Endothelial cell of umbilical vein (primary cell): ENCODE results near the gene SMIM38. TPM values are rescaled to one million over a fixed set of nuclear protein-coding genes. Genes with fewer than 3 reads are reported as not detected.

Experiments
- BruUV-seq: library from RNA; stranded (reverse); fragments of 400-500 nt; replicated peaks from 2 replicates; lab custom pipeline; 2021; lab: Mats Ljungman, UMichigan
- CTCF ChIA-PET: fragments of 300-600, 350-600 bp; sonication (Branson Sonifier 250); formaldehyde crosslinking; loops from one replicate; lab custom pipeline; 2021; ENCODE audit warnings: antibody characterized with exemption, inconsistent platforms; lab: Charles Lee
- POLR2A ChIA-PET: fragments of 300-600, 350-600 bp; sonication (Branson Sonifier 250); formaldehyde crosslinking; loops from one replicate; lab custom pipeline; 2021; ENCODE audit warnings: antibody characterized with exemption, inconsistent platforms; lab: Charles Lee
- DNase-seq: peaks from one replicate; pipeline ENCODE4 v3.0.0-alpha.2; 2011; ENCODE audit warnings: low read depth, low spot score
- FAIRE-seq: peaks from 2 replicates; lab custom pipeline; 2011; peaks lifted over from hg19 to GRCh38; lab: Jason Lieb, UNC
- H2AFZ ChIP-seq: 2 replicates; pipeline ENCODE4 v1.6.0; 2012; ENCODE audit warnings: low read depth, low read length, control low read depth, inconsistent platforms
- H3K27ac ChIP-seq: 2 replicates; pipeline ENCODE4 v1.5.1; 2011; ENCODE audit warnings: low read depth, mild to moderate bottlenecking, control low read depth, low read length, moderate library complexity; ENCODE audit not compliant: insufficient read depth
- H3K27me3 ChIP-seq, 2 experiments: 2 replicates each; pipeline versions ENCODE4 v1.6.0 to v1.6.1; 2011; ENCODE audit warnings: low read length in 2 of 2, mixed read lengths in 1 of 2; ENCODE audit not compliant: control insufficient read depth in 2 of 2, insufficient read depth in 2 of 2
- H3K36me3 ChIP-seq, 2 experiments: 2 replicates in 1 of 2; 3 replicates in 1 of 2; pipeline ENCODE4 v1.5.1; 2011; ENCODE audit warnings: low read length in 2 of 2, mild to moderate bottlenecking in 1 of 2, moderate library complexity in 1 of 2; ENCODE audit not compliant: control insufficient read depth in 2 of 2, insufficient read depth in 2 of 2; ENCODE audit errors: extremely low read depth in 1 of 2
- H3K4me1 ChIP-seq: 3 replicates; pipeline ENCODE4 v1.5.1; 2011; ENCODE audit warnings: mild to moderate bottlenecking, low read length; ENCODE audit not compliant: control insufficient read depth, insufficient read depth; ENCODE audit errors: extremely low read depth
- H3K4me2 ChIP-seq: 2 replicates; pipeline ENCODE4 v1.6.1; 2011; ENCODE audit warnings: low read length, control low read depth, mixed read lengths; ENCODE audit not compliant: insufficient read depth
- H3K4me3 ChIP-seq, 3 experiments: fragments of 200-600 bp in 1 of 3; sonication (generic), shearing (Covaris generic) in 1 of 3; replicated peaks in 1 of 3; 2 replicates each; pipeline ENCODE4 v1.5.1; 2011 to 2016; ENCODE audit warnings: control low read depth in 3 of 3, low read length in 3 of 3, mild to moderate bottlenecking in 2 of 3, inconsistent platforms in 1 of 3, low read depth in 1 of 3, moderate library complexity in 1 of 3; ENCODE audit not compliant: insufficient read depth in 1 of 3
- H3K79me2 ChIP-seq: 2 replicates; pipeline ENCODE4 v1.6.0; 2012; ENCODE audit warnings: low read length, inconsistent platforms; ENCODE audit not compliant: control insufficient read depth, insufficient read depth
- H3K9ac ChIP-seq: replicated peaks from 2 replicates; pipeline ENCODE3; 2011; ENCODE audit warnings: low read length, control low read depth; ENCODE audit not compliant: insufficient read depth; ENCODE audit errors: extremely low read depth
- H3K9me1 ChIP-seq: replicated peaks from 3 replicates; pipeline ENCODE4 v1.6.0; 2011; ENCODE audit warnings: mild to moderate bottlenecking, low read length; ENCODE audit not compliant: control insufficient read depth, insufficient read depth; ENCODE audit errors: extremely low read depth
- H3K9me3 ChIP-seq: replicated peaks from 2 replicates; pipeline ENCODE4 v1.5.1; 2012; ENCODE audit warnings: low read length, inconsistent platforms; ENCODE audit not compliant: control insufficient read depth, insufficient read depth
- H4K20me1 ChIP-seq: replicated peaks from 2 replicates; pipeline ENCODE3; 2011; ENCODE audit warnings: mild to moderate bottlenecking, low read length; ENCODE audit not compliant: control insufficient read depth, insufficient read depth; ENCODE audit errors: extremely low read depth
- CTCF ChIP-seq, 2 donors: IDR thresholded peaks; 1 replicate in 1 of 2; 2 replicates in 1 of 2; pipeline ENCODE4 v1.5.1; 2011; ENCODE audit warnings: low read length in 2 of 2, mild to moderate bottlenecking in 2 of 2, moderate library complexity in 2 of 2, control low read depth in 1 of 2, inconsistent platforms in 1 of 2, low read depth in 1 of 2; ENCODE audit not compliant: insufficient read depth in 1 of 2; ENCODE audit errors: extremely low read depth in 1 of 2
- FOS ChIP-seq: IDR thresholded peaks from 2 replicates; pipeline ENCODE4 v1.6.1; 2011; ENCODE audit warnings: mild to moderate bottlenecking, low read length, moderate library complexity, borderline replicate concordance; ENCODE audit not compliant: insufficient read depth
- GATA2 ChIP-seq: IDR thresholded peaks from 2 replicates; pipeline ENCODE4 v1.7.0; 2011; ENCODE audit warnings: low read depth, mild to moderate bottlenecking, moderate library complexity, mixed read lengths, low read length; ENCODE audit not compliant: insufficient read length, insufficient read depth
- JUN ChIP-seq: IDR thresholded peaks from 2 replicates; pipeline ENCODE4 v1.6.1; 2011; ENCODE audit warnings: borderline replicate concordance, low read depth; ENCODE audit not compliant: insufficient read length, insufficient read depth
- MAX ChIP-seq: IDR thresholded peaks from 2 replicates; pipeline ENCODE4 v1.6.1; 2011; ENCODE audit not compliant: insufficient read depth, insufficient read length
- MYC ChIP-seq: IDR thresholded peaks from one replicate; pipeline ENCODE4 v1.6.1; 2011; ENCODE audit warnings: mild to moderate bottlenecking, low read depth, low read length
- POLR2A ChIP-seq: IDR thresholded peaks from 2 replicates; pipeline ENCODE4 v1.6.1; 2012; ENCODE audit warnings: low read depth, mild to moderate bottlenecking, control low read depth, low read length
- POLR2AphosphoS5 ChIP-seq: IDR thresholded peaks from 2 replicates; pipeline ENCODE4 v1.6.1; 2012; ENCODE audit warnings: low read depth, mild to moderate bottlenecking, control low read depth, low read length, moderate library complexity; ENCODE audit not compliant: insufficient read depth
- dilution Hi-C: fragments of 300-500 bp; cut with MboI; formaldehyde crosslinking; loops from one replicate; pipeline ENCODE4 v1.15.0; 2019; ENCODE audit warnings: low sequenced_read_pairs; ENCODE audit not compliant: extremely low pct_ligation_motif_present
- intact Hi-C: fragments of 100-400 bp; cut with micrococcal nuclease; formaldehyde crosslinking; loops from one replicate; pipeline ENCODE4 v1.10.0; 2022
- polyA plus RNA-seq, 4 experiments: library from polyadenylated mRNA; depleted of rRNA in 3 of 4; stranded (reverse) in 3 of 4; unstranded in 1 of 4; fragments of >200 nt; gene quantifications; 2 replicates each; pipeline versions ENCODE4 v1.2.1 to v1.2.3, GENCODE V29; 2011 to 2012; ENCODE audit warnings: missing spikeins in 1 of 4
- total RNA-seq: library from RNA; stranded (reverse); gene quantifications from 2 replicates; pipeline ENCODE4 v1.2.3, GENCODE V29; 2021

SMIM38 gene
- total and polyA plus RNA-seq, 2 donors (not counting 3 experiments of a cell fraction or from before 2014, with no cell fraction given), result 0.03 TPM; not detected in 1

- no peak for DNase-seq
- Histone ChIP-seq H3K4me1 (no peaks in the 10 kb centered on the region), H3K9me3 (no peaks in the 10 kb centered on the region), H3K4me2 (no peak overlapping the region), H3K27me3 (peaks cover 14% of the 10 kb centered on the region in 2 experiments), H3K79me2 (no peaks in the 10 kb centered on the region), H3K36me3 (no peaks in the 10 kb centered on the region), H3K27ac (no peak overlapping the region), H3K9ac (no peak overlapping the region), H4K20me1 (no peaks in the 10 kb centered on the region), H3K4me3 (no peak overlapping the region), H2AFZ (no peak overlapping the region), H3K9me1 (no peaks in the 10 kb centered on the region)
- TF ChIP-seq POLR2AphosphoS5, result no peak
- TF ChIP-seq JUN, result no peak
- no peak for TF ChIP-seq MAX
- no peak for TF ChIP-seq MYC
- no peak for TF ChIP-seq FOS
- TF ChIP-seq GATA2, result no peak
- TF ChIP-seq POLR2A, result no peak
- no peak for TF ChIP-seq CTCF (IDR thresholded peaks at IDR 0.05; ENCODE audit: extremely low read depth in 1 of 2, insufficient read depth in 1 of 2, low read depth in 1 of 2, low read length in 2 of 2)
- intact Hi-C loops (no loop called here), dilution Hi-C loops (no loop called here)
- BruUV-seq, result no TSS peak
- CTCF ChIA-PET, result no interaction called here
- POLR2A ChIA-PET, result no interaction called here
- FAIRE-seq, result no peak
Observed at GRCh38 chr11:69201764-69202370, 46.1 kb downstream of the SMIM38 start.
